Non-pigmented ciliary epithelial cell (primary cell): ENCODE measurements around the gene SLC5A1.
"Not testable (repeated sequence)": the region's sequence is repeated elsewhere in the genome, so short reads cannot be mapped to it uniquely, and the experiment has no call there.

Source experiments
- DNase-seq: peaks from one replicate; pipeline ENCODE4 v3.0.0-alpha.2; 2010; ENCODE audit warnings: low read depth

SLC5A1 gene

DNA sequence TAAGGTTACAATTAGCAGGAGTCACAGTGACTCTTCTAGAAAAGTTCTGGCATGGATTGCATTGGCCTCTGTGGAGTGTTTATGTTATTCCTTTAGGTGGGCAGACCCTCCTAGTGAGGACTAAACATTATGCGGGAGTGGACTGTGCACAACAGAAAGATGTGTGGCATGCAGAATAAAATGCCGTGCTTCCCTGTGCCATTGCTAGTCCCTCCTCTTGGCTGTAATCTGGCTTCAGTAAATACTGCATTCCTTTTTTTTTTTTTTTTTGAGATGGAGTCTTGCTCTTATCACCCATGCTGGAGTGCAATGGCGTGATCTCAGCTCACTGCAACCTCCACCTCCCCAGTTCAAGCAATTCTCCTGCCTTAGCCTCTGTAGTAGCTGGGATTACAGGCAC is 45.0 kb downstream of the SLC5A1 start:
- no peak for DNase-seq

DNA sequence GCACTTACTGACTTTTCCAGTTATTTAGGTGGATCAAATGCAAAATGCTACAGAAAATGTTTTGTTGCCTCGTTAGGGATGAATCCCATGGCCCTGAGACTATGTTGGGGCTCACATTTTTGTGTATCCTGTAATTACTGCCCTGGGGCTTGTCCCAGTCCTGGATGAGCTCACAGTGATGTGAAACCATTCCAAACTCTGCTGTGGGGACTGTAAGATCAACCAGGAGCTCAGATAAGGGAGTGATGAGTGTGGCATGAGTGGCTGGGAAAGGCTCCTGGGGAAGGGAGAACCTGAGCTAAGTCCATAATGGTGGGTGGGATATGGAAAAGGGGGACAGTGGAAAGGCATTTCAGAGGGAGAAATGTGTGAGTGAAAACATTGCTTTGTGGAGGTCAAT is 54.0 kb downstream of the SLC5A1 start:
- no peak for DNase-seq

- DNase-seq: no peak
Observed at GRCh38 chr22:32097881-32098499, 54.9 kb downstream of the SLC5A1 start.

GRCh38 chr22:32100711-32101110 is 57.6 kb downstream of the SLC5A1 start:
- no peak for DNase-seq

DNA sequence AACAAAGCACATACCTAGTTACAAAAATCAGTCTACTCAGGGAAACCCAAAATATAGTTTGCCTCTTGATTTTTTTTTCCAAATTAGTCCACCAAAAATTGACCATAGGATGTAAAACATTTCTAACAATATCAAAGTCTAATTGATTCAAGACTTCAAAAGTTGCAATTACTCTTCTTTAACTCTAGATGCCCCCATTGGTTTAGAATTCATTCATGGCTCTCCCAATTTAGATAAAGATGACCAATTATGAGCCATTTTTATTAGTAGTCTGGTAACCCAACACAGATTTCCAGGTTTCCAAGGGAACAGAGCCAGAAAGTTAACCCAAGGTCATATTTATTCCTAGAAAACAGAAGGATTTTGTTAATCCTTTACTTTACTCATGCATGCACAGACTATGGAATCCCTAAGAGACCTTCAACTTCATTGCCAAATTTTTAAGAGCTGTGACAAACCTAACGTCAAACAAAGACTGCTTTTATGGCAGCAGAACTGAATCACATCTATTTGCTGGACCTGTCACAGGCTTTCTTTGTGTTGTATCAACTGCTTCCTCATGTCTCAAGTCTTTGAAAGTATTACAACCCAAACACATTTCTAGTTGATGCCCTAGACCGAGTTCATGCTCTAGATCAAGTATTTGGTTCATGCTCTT is 60.7 kb downstream of the SLC5A1 start:
- DNase-seq: no peak

DNA sequence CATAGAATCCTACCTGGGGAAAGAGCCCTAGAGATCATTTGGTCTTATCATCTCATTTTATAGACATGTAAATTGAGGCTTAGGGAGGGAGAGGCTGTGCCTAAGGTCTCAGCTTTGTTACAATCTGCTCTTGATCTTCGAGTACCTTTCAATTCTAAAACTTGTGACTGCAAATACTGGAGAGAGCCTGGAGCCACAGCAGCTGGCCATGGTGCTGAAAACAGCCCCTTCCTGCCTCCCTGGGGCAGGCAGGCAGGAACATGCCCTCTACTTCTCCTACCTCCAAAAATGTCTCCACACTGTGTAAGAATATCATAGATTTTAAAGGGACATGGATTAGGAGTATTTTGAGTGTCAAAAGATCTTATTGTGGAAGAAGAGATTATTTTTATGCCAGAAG is 63.9 kb downstream of the SLC5A1 start:
- no peak for DNase-seq

DNA sequence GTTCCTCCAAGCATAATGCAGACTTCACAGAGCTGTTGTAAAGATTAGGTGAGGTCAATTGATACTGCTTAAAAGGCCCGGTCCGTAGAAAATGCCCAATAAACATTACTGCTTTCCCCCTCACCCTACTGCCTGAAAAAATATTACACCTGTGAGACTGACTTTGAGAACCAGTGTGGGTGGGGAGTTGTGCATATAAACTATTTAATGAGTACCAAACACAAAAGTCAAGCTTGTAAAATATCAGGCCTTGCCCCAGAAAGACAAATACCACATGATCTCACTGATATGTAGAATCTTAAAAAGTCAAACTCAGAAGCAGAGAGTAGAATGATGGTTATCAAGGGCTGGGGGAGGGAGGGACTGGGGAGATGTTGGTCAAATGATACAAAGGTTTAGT is 69.3 kb downstream of the SLC5A1 start:
- no peak for DNase-seq

DNA sequence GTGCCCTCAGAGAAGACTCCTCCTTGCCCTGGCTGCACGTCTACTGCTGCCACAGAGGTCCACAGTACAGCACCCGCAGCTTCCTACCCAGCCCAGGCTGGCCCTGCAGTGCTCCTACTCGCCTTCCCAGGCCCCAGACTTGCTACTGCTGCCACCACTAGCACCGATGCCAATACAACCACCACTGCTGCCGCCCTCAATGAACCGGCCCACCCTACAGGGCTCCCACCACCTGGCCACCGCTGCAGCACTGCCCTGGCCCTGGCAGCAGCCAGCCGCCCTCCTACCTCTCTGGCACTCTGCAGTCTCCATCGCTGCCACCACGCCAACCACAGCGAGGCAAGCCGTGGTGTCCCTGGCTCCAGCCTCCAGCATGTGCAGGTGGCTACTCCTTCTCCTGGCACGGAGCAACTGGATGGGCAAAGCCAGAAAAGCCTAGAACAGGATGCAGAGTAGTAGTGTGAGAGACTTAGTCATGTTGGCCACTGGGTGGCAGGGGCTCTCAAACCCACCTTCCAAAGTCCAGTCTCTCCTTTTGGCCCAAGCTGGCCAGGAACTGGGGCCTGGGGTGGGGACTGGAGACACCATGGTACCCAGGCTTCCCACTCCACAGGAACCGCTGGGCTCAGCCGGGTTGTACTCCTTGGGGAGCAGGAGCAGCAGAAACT is 76.6 kb downstream of the SLC5A1 start:
- DNase-seq: no peak

DNA sequence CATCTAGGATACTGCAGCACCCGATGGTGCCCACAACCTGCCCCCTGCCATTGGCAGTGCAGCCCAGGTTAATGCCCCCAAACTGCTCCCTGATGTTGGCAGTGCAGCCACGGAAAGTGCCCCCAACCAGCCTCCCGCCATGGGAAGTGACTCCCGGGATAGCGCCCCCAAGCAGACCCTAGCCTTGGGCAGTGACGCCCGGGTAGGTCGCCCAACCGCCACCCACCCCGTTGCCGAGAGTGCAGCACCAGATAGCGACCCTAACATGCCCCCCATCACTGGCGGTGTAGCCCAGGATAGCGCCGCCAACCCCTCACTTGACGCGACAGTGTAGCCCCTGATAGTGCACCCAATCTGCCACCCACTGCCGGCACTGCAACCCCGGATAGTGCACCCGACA is 77.5 kb downstream of the SLC5A1 start:
- DNase-seq: no peak

- DNase-seq: no peak
Observed at GRCh38 chr22:32122899-32123298, 79.8 kb downstream of the SLC5A1 start.

DNA sequence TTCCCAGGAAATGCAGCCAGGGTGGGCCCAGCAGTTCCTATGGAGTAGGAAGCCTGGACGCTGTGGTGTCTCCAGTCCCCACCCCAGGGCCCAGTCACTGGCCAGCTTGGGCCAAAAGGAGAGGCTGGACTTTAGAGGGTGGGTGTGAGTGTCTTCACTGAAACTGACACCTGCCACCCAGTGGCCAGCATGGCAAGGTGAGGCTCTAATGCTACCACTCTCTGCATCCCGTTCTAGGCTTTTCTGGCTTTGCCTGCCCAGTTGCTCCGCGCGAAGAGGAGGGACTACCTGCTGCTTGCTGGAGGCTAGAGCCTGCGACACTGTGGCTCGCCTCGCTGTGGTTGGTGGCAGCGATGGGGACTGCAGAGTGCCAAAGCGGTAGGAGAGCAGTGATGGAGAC is 80.6 kb downstream of the SLC5A1 start:
- no peak for DNase-seq

DNA sequence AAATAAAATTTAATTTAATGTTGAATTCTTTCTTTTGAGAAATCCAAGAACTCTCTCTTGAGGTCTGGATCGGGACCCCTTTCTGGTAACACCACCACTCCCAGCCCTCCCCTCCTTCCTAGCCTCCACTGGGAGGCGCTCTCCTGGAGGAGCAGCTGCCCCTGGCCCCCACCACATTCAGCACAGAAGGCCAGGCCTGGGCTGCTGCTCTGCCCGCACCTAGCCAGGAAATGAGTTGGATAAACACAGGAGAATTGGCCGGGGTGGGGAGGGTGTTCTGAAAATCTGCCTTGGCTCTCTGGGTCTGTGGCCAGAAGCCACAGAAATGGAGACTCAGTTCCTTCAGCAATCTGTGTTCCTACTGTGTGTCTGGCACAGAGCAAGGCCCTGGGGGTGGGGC is 84.8 kb downstream of the SLC5A1 start:
- DNase-seq: no peak

DNA sequence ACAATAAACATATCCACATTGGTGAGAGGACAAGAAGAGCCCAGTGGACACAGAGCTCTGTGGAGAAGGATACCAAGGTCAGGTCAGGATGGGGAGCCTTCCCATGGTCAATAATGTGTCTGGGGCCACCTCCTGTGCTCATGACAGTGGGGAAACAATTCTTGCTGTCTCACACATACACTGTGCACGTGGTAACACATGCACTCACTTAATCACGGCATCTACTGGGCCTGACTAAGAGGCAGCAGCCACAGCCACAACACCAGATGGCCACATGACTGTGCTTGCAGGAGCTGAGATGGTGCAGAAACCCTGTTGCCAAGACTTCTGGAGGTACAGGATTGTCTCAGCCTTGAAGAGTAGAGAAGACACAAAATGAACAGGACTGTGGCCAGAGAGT is 87.4 kb downstream of the SLC5A1 start:
- DNase-seq: no peak

- no peak for DNase-seq
Observed at GRCh38 chr22:32132126-32132525, 89.1 kb downstream of the SLC5A1 start.

- DNase-seq: no peak
Observed at GRCh38 chr22:32132783-32133182, 89.7 kb downstream of the SLC5A1 start.

DNA sequence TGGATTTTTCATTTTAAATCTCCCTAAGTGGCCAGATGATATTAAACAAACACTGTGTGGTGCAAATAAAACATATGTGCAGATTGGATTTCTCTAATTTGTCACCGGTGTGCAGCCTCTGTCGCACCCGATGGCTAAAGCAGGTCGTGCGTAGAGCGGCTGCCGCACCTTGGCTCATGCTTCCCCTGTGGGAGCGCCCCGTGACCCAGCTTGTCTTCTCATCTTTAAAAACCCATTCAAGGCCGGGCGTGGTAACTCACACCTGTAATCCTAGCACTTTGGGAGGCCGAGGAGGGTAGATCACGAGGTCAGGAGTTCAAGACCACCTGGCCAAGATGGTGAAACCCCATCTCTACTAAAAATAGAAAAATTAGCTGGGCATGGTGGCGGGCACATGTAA is 91.7 kb downstream of the SLC5A1 start:
- not testable (repeated sequence) for DNase-seq

- DNase-seq: peak; percentile 36
Observed at GRCh38 chr22:32135958-32136357, 92.9 kb downstream of the SLC5A1 start.

- DNase-seq: not testable (repeated sequence)
Observed at GRCh38 chr22:32136881-32137280, 93.8 kb downstream of the SLC5A1 start.

DNA sequence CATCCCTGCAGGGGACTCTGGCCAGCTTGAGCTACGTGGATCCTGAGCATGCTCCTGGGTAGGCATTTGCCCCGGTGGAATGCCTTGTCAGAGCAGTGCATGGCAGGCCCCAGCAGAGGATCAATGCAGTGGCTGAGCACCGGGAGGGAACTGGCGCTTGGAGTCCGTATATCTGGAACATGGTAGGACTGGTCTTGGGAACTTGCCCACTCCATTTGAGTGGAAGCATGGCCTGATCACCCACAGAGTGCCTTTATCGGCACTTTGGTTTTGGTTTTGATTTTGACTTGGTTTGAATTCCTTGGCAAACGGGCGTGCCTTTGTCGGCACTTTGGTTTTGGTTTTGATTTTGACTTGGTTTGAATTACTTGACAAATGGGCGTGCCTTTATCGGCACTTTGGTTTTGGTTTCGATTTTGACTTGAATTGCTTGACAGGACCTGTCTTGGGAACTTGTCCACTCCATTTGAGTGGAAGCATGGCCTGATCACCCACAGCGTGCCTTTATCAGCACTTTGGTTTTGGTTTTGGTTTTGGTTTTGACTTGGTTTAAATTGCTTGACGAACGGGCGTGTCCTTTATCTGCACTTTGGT is 94.8 kb downstream of the SLC5A1 start:
- not testable (repeated sequence) for DNase-seq

GRCh38 chr22:32138576-32138975 is 95.5 kb downstream of the SLC5A1 start:
- not testable (repeated sequence) for DNase-seq

DNA sequence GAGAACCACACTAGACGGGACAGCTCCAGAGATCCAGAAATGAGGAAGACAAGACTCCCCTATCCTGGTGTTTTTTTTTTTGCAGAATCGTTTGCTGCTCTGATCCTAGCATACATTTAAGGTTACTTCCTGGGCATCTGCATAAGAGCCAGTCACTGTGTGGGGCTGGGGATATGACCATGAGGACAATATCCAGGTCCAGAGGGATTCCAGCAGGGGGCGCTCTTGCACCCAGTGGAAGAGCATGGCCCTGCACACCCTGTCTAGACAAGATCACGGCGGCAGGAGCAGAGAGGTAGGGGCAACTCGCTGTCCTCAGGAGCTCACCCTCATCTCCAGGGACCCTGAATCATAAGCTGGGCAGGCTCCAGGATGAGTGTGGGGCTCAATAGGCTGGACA is 97.6 kb downstream of the SLC5A1 start:
- not testable (repeated sequence) for DNase-seq

DNA sequence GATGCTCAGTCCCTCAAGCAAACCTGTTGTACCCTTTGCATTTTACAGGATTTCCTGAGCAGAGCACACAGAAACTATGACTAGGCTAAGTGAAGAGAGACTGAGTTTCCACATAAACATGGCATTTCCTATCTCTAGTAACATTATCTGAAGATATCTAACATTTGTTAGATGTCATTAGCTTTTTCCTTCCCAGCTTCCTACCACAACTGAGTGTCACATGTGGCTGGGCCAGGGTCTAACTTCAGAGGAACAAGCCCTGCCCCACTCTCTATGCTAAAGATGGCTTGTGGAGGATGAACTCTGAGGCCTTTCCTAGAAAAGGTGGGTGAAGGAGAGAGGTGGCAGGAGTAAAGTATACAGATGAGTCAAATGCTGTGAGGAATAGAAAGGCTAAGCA is 99.5 kb downstream of the SLC5A1 start:
- DNase-seq: no peak
